HCT116 (cell line): ENCODE results near the gene FUT6. TPM values are rescaled to one million over a fixed set of nuclear protein-coding genes. Genes with fewer than 3 reads are reported as not detected.

ENCODE experiments used
- ATAC-seq: fragments of 200-7000 bp; cut with Tn5 transposase; 2 replicates; pipeline ENCODE4 v1.9.1; 2020; ENCODE audit warnings: mild to moderate bottlenecking, moderate library complexity
- BruUV-seq: library from RNA; stranded (reverse); fragments of 400-500 nt; replicated peaks from 2 replicates; lab custom pipeline; 2021; lab: Mats Ljungman, UMichigan
- CTCF ChIA-PET: fragments of 300-600 bp; sonication (Branson Sonifier 250); formaldehyde crosslinking; loops from one replicate; lab custom pipeline; 2021; ENCODE audit warnings: antibody characterized with exemption; lab: Charles Lee
- POLR2A ChIA-PET: fragments of 300-600, 350-600 bp; sonication (Branson Sonifier 250); formaldehyde crosslinking; loops from one replicate; lab custom pipeline; 2021; ENCODE audit warnings: antibody characterized with exemption; lab: Charles Lee
- RAD21 ChIA-PET, 2 experiments: fragments of 300-600 bp; sonication (Branson Sonifier 250); formaldehyde crosslinking; loops; one replicate each; lab custom pipeline; 2023; ENCODE audit warnings: low total read pairs in 2 of 2; ENCODE audit not compliant: uncharacterized antibody in 2 of 2, unreplicated experiment in 2 of 2, low non-redundant PET in 1 of 2; lab: Charles Lee
- DNase-seq: peaks from one replicate; pipeline ENCODE4 v3.0.0-alpha.2; 2010; ENCODE audit warnings: low read depth, low spot score
- H2AFZ ChIP-seq: fragments of 200-600 bp; shearing (Covaris generic), sonication (generic); 2 replicates; pipeline ENCODE4 v1.6.1; 2017; ENCODE audit warnings: low read depth, mixed run types, mixed read lengths, antibody characterized with exemption, low read length; ENCODE audit not compliant: poor library complexity, severe bottlenecking
- H3K27ac ChIP-seq: 2 replicates; pipeline ENCODE4 v1.5.1; 2012; ENCODE audit warnings: low read depth, low read length
- H3K27me3 ChIP-seq: fragments of 200-600 bp; sonication (generic); 2 replicates; pipeline ENCODE4 v1.6.1; 2016; ENCODE audit warnings: mixed run types, low read length, mixed read lengths; ENCODE audit not compliant: insufficient read depth
- H3K36me3 ChIP-seq, 2 experiments: fragments of 200-500 bp in 1 of 2; fragments of 200-600 bp in 1 of 2; sonication (Bioruptor generic) in 1 of 2; sonication (generic) in 1 of 2; 2 replicates each; pipeline versions ENCODE4 v1.5.1 to v1.6.1; 2014 to 2016; ENCODE audit warnings: low read length in 2 of 2, inconsistent platforms in 1 of 2, mixed read lengths in 1 of 2, mixed run types in 1 of 2; ENCODE audit not compliant: insufficient read depth in 2 of 2, control insufficient read depth in 1 of 2
- H3K4me1 ChIP-seq, 2 experiments: fragments of 200-600 bp in 1 of 2; sonication (generic) in 1 of 2; 2 replicates each; pipeline versions ENCODE4 v1.5.1 to v1.6.1; 2012 to 2017; ENCODE audit warnings: low read length in 2 of 2, inconsistent platforms in 1 of 2, mild to moderate bottlenecking in 1 of 2, mixed read lengths in 1 of 2, mixed run types in 1 of 2, moderate library complexity in 1 of 2; ENCODE audit not compliant: insufficient read depth in 2 of 2, control insufficient read depth in 1 of 2
- H3K4me2 ChIP-seq: fragments of 200-600 bp; sonication (generic); 2 replicates; pipeline ENCODE4 v1.6.1; 2017; ENCODE audit warnings: mixed run types, low read length, mixed read lengths
- H3K4me3 ChIP-seq, 2 experiments: fragments of 200-600 bp in 1 of 2; sonication (generic) in 1 of 2; replicated peaks in 1 of 2; 2 replicates each; pipeline ENCODE4 v1.5.1; 2011 to 2016; ENCODE audit warnings: low read length in 2 of 2, control low read depth in 1 of 2, low read depth in 1 of 2, mild to moderate bottlenecking in 1 of 2, mixed read lengths in 1 of 2, mixed run types in 1 of 2
- H3K79me2 ChIP-seq: fragments of 200-600 bp; sonication (generic); 2 replicates; pipeline ENCODE4 v1.6.1; 2017; ENCODE audit warnings: mild to moderate bottlenecking, mixed run types, low read length, moderate library complexity, mixed read lengths; ENCODE audit not compliant: insufficient read depth
- H3K9ac ChIP-seq: fragments of 200-600 bp; sonication (generic); 2 replicates; pipeline ENCODE4 v1.6.1; 2016; ENCODE audit warnings: low read length, mixed read lengths
- H3K9me2 ChIP-seq: fragments of 200-600 bp; sonication (generic), shearing (Covaris generic); 2 replicates; pipeline ENCODE4 v1.6.1; 2017; ENCODE audit warnings: mixed run types, mild to moderate bottlenecking, moderate library complexity; ENCODE audit not compliant: insufficient read depth
- H3K9me3 ChIP-seq, 2 experiments: fragments of 200-500 bp in 1 of 2; fragments of 200-600 bp in 1 of 2; sonication (Bioruptor generic) in 1 of 2; sonication (generic) in 1 of 2; 2 replicates each; pipeline ENCODE4 v1.6.1; 2014 to 2017; ENCODE audit warnings: low read length in 2 of 2, mixed read lengths in 2 of 2, inconsistent platforms in 1 of 2, low read depth in 1 of 2, mild to moderate bottlenecking in 1 of 2, mixed run types in 1 of 2, moderate library complexity in 1 of 2; ENCODE audit not compliant: control insufficient read depth in 1 of 2, insufficient read depth in 1 of 2
- H4K20me1 ChIP-seq: fragments of 200-600 bp; sonication (generic), shearing (Covaris generic); 2 replicates; pipeline ENCODE4 v1.6.1; 2017; ENCODE audit warnings: mixed run types, mild to moderate bottlenecking, moderate library complexity; ENCODE audit not compliant: insufficient read depth
- ATF3 ChIP-seq: IDR thresholded peaks from 2 replicates; pipeline ENCODE4 v1.6.1; 2012
- CEBPB ChIP-seq: IDR thresholded peaks from 2 replicates; pipeline ENCODE4 v1.6.1; 2012; ENCODE audit warnings: low read depth
- EGR1 ChIP-seq: IDR thresholded peaks from 2 replicates; pipeline ENCODE4 v1.6.1; 2012; ENCODE audit warnings: low read depth
- ELF1 ChIP-seq: IDR thresholded peaks from 2 replicates; pipeline ENCODE4 v1.6.1; 2012; ENCODE audit warnings: low read depth, borderline replicate concordance
- FOSL1 ChIP-seq: IDR thresholded peaks from 2 replicates; pipeline ENCODE4 v1.6.1; 2012; ENCODE audit warnings: low read depth
- JUND ChIP-seq: IDR thresholded peaks from 2 replicates; pipeline ENCODE4 v1.6.1; 2012
- RAD21 ChIP-seq: IDR thresholded peaks from 2 replicates; pipeline ENCODE4 v1.6.1; 2012; ENCODE audit warnings: low read depth, mild to moderate bottlenecking
- SIN3A ChIP-seq: IDR thresholded peaks from 2 replicates; pipeline ENCODE4 v1.6.1; 2012; ENCODE audit warnings: low read depth
- SP1 ChIP-seq: IDR thresholded peaks from 2 replicates; pipeline ENCODE4 v1.6.1; 2012; ENCODE audit warnings: low read depth
- SRF ChIP-seq: IDR thresholded peaks from 2 replicates; pipeline ENCODE4 v1.6.1; 2012; ENCODE audit warnings: low read depth
- YY1 ChIP-seq: IDR thresholded peaks from 2 replicates; pipeline ENCODE4 v1.6.1; 2011; ENCODE audit warnings: low read length, low read depth, moderate library complexity, mild to moderate bottlenecking; ENCODE audit not compliant: insufficient replicate concordance; ENCODE audit errors: extremely low read depth
- ZFX ChIP-seq: fragments of 450-650 bp; IDR thresholded peaks from 2 replicates; pipeline ENCODE4 v1.6.1; 2017
- intact Hi-C: fragments of 100-400 bp; cut with micrococcal nuclease; formaldehyde crosslinking; loops from 2 replicates; pipeline ENCODE4 v1.10.0; 2022
- total RNA-seq: library from RNA; stranded (reverse); gene quantifications from one replicate; pipeline ENCODE4 v1.2.1, GENCODE V29; 2021; ENCODE audit not compliant: unreplicated experiment
- TF ChIP-seq, protein P1 (sequence below): IDR thresholded peaks from 2 replicates; pipeline ENCODE4 v1.6.1; 2012; ENCODE audit warnings: low read depth
- TF ChIP-seq, protein P2 (sequence below), 3 experiments: fragments of 200-600 bp in 1 of 3; sonication (generic) in 1 of 3; IDR thresholded peaks in 2 of 3; conservative IDR thresholded peaks in 1 of 3; 2 replicates each; pipeline ENCODE4 v1.5.1; 2012 to 2017; ENCODE audit warnings: low read depth in 2 of 3, low read length in 2 of 3, antibody characterized with exemption in 1 of 3, borderline replicate concordance in 1 of 3, control low read depth in 1 of 3, mild to moderate bottlenecking in 1 of 3, mixed read lengths in 1 of 3, mixed run types in 1 of 3, moderate library complexity in 1 of 3; ENCODE audit not compliant: insufficient read depth in 1 of 3
- TF ChIP-seq, protein P3 (sequence below): IDR thresholded peaks from 2 replicates; pipeline ENCODE4 v1.6.1; 2012

The FUT6 gene
- total RNA-seq, 1 experiment from 2014 or later, result not detected

GRCh38 chr19:5806133-5806489 is 33.4 kb downstream of the FUT6 start:
- Histone ChIP-seq H3K36me3 (no peaks in the 10 kb centered on the region), H3K9me3 (no peaks in the 10 kb centered on the region), H3K9me2 (no peaks in the 10 kb centered on the region), H3K4me2 (peak overlapping the region; percentile 94), H4K20me1 (no peaks in the 10 kb centered on the region), H3K4me1 (peaks cover 5 to 24% of the 10 kb centered on the region in 2 experiments), H3K4me3 (peak overlapping the region; percentile 65 to 70), H3K79me2 (no peaks in the 10 kb centered on the region), H3K9ac (peak overlapping the region; percentile 65; the same call in 1 of the 2 replicates), H3K27ac (no peak overlapping the region), H2AFZ (no peak overlapping the region), H3K27me3 (no peaks in the 10 kb centered on the region)
- BruUV-seq, result TSS peak; percentile 47
- ChIA-PET CTCF (interaction anchor here (0.8 to 1.0 kb wide), 2 partner anchors 12 to 85 kb away, joined by 3 read pairs; no protein-coding TSS in a partner anchor), RAD21 (no interaction called here), POLR2A (interaction anchor here (0.9 kb wide), 1 partner anchor 22 kb away, joined by 4 read pairs; no protein-coding TSS in a partner anchor)
- no peak for ATAC-seq
- no peak for TF ChIP-seq SIN3A
- no peak for DNase-seq
- intact Hi-C loops, result no loop called here

DNA sequence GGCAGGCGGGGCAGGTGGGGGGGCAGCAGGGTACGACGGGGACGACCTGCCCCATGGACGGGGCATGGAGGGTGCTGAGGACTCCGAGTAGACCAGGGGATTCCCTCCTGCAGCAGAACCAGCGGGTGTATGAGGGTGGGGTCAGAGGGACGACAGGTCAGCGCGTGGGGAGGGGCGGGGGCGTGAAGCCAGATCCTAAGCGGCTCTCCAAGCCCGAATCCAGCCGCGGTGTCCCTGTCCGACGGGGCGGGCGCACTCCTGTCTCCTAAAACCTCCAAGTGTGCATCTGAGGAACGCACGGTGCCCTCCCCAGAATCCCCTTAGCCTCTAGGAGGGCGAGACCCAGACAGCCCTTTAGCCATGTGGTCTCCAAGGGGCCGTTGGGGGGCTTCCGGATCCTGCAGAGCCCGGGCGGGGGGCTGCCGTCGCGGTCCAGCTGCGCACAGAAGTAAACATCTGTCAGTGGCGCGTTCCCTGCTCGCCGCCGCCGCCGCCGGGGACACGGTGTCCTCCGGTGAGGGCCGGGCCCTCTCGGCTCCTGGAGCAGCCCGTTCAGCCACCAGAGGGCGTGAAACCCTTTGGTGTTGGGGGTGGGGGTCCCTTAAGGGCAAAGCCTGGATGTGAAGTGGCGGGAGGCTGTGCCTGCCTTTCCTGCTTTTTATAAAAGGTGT is 33.9 kb downstream of the FUT6 start:
- Histone ChIP-seq H3K79me2 (no peaks in the 10 kb centered on the region), H3K9ac (peak overlapping the region; percentile 65), H4K20me1 (no peaks in the 10 kb centered on the region), H3K27ac (peak overlapping the region; percentile 24; the same call in 1 of the 2 replicates), H3K4me3 (peak overlapping the region; percentile 65 to 70), H2AFZ (no peak overlapping the region), H3K9me3 (no peaks in the 10 kb centered on the region), H3K36me3 (no peaks in the 10 kb centered on the region), H3K4me1 (peaks cover 5 to 24% of the 10 kb centered on the region in 2 experiments), H3K9me2 (no peaks in the 10 kb centered on the region), H3K27me3 (no peaks in the 10 kb centered on the region), H3K4me2 (peak overlapping the region; percentile 94)
- ATAC-seq, result peak; percentile 52
- RAD21 ChIA-PET, result no interaction called here
- DNase-seq, result no peak
- no TSS peak for BruUV-seq
- POLR2A ChIA-PET, result no interaction called here
- CTCF ChIA-PET, result no interaction called here
- intact Hi-C loops, result loop anchor here (2.0 kb wide), 1 partner anchor 217 kb away; no protein-coding TSS in a partner anchor
- TF ChIP-seq, protein P1, sequence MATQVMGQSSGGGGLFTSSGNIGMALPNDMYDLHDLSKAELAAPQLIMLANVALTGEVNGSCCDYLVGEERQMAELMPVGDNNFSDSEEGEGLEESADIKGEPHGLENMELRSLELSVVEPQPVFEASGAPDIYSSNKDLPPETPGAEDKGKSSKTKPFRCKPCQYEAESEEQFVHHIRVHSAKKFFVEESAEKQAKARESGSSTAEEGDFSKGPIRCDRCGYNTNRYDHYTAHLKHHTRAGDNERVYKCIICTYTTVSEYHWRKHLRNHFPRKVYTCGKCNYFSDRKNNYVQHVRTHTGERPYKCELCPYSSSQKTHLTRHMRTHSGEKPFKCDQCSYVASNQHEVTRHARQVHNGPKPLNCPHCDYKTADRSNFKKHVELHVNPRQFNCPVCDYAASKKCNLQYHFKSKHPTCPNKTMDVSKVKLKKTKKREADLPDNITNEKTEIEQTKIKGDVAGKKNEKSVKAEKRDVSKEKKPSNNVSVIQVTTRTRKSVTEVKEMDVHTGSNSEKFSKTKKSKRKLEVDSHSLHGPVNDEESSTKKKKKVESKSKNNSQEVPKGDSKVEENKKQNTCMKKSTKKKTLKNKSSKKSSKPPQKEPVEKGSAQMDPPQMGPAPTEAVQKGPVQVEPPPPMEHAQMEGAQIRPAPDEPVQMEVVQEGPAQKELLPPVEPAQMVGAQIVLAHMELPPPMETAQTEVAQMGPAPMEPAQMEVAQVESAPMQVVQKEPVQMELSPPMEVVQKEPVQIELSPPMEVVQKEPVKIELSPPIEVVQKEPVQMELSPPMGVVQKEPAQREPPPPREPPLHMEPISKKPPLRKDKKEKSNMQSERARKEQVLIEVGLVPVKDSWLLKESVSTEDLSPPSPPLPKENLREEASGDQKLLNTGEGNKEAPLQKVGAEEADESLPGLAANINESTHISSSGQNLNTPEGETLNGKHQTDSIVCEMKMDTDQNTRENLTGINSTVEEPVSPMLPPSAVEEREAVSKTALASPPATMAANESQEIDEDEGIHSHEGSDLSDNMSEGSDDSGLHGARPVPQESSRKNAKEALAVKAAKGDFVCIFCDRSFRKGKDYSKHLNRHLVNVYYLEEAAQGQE, result no peak
- TF ChIP-seq ELF1 (no peak), ATF3 (no peak), SRF (no peak), YY1 (peak; percentile 7), RAD21 (peak; percentile 77), CEBPB (no peak), EGR1 (no peak), FOSL1 (no peak), ZFX (no peak), SIN3A (no peak), JUND (no peak), SP1 (no peak)
- TF ChIP-seq, protein P2, sequence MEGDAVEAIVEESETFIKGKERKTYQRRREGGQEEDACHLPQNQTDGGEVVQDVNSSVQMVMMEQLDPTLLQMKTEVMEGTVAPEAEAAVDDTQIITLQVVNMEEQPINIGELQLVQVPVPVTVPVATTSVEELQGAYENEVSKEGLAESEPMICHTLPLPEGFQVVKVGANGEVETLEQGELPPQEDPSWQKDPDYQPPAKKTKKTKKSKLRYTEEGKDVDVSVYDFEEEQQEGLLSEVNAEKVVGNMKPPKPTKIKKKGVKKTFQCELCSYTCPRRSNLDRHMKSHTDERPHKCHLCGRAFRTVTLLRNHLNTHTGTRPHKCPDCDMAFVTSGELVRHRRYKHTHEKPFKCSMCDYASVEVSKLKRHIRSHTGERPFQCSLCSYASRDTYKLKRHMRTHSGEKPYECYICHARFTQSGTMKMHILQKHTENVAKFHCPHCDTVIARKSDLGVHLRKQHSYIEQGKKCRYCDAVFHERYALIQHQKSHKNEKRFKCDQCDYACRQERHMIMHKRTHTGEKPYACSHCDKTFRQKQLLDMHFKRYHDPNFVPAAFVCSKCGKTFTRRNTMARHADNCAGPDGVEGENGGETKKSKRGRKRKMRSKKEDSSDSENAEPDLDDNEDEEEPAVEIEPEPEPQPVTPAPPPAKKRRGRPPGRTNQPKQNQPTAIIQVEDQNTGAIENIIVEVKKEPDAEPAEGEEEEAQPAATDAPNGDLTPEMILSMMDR (IDR thresholded peaks at IDR 0.05 in 2 of 3, conservative IDR thresholded peaks at IDR 0.05 in 1 of 3; ENCODE audit: borderline replicate concordance in 1 of 3, insufficient read depth in 1 of 3, low read depth in 2 of 3, low read length in 2 of 3), result peak; percentile 83 to 88 (median 85)
- TF ChIP-seq, protein P3, sequence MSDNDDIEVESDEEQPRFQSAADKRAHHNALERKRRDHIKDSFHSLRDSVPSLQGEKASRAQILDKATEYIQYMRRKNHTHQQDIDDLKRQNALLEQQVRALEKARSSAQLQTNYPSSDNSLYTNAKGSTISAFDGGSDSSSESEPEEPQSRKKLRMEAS, result no peak
